C4-2B (cell line): ENCODE results near the gene KSR2.

Source experiments
- CTCF ChIP-seq: fragments of 450-650 bp; conservative IDR thresholded peaks from 2 replicates; pipeline ENCODE4 v1.5.1; 2017; ENCODE audit warnings: mild to moderate bottlenecking
- ZFX ChIP-seq: fragments of 450-650 bp; IDR thresholded peaks from 2 replicates; pipeline ENCODE4 v1.6.1; 2017

- TF ChIP-seq CTCF (no peak), ZFX (no peak)
Observed at GRCh38 chr12:117835156-117835555, 133.6 kb downstream of the KSR2 start.
